Epithelial cell of proximal tubule (primary cell): ENCODE measurements around the gene MFSD11. TPM values are rescaled to one million over a fixed set of nuclear protein-coding genes. Genes with fewer than 3 reads are reported as not detected.
A peak's percentile ranks its signal among the peaks of the same experiment; 100 is the strongest.
"Not testable (repeated sequence)": the region's sequence is repeated elsewhere in the genome, so short reads cannot be mapped to it uniquely, and the experiment has no call there.

Experiments used
- DNase-seq: peaks from one replicate; pipeline ENCODE4 v3.0.0-alpha.2; 2011; ENCODE audit warnings: low read depth
- H3K4me3 ChIP-seq: 2 replicates; pipeline ENCODE4 v1.5.1; 2011; ENCODE audit warnings: low read depth, mild to moderate bottlenecking, low read length
- total RNA-seq: library from RNA; depleted of rRNA; stranded (reverse); fragments of >200 nt; gene quantifications from 2 replicates; pipeline ENCODE4 v1.2.3, GENCODE V29; 2015
- TF ChIP-seq, protein P1 (sequence below): conservative IDR thresholded peaks from 2 replicates; pipeline ENCODE4 v1.5.1; 2012; ENCODE audit warnings: low read depth, mild to moderate bottlenecking, low read length

The MFSD11 gene
- total RNA-seq, 1 donor from 2014 or later: 13.5 TPM

DNA sequence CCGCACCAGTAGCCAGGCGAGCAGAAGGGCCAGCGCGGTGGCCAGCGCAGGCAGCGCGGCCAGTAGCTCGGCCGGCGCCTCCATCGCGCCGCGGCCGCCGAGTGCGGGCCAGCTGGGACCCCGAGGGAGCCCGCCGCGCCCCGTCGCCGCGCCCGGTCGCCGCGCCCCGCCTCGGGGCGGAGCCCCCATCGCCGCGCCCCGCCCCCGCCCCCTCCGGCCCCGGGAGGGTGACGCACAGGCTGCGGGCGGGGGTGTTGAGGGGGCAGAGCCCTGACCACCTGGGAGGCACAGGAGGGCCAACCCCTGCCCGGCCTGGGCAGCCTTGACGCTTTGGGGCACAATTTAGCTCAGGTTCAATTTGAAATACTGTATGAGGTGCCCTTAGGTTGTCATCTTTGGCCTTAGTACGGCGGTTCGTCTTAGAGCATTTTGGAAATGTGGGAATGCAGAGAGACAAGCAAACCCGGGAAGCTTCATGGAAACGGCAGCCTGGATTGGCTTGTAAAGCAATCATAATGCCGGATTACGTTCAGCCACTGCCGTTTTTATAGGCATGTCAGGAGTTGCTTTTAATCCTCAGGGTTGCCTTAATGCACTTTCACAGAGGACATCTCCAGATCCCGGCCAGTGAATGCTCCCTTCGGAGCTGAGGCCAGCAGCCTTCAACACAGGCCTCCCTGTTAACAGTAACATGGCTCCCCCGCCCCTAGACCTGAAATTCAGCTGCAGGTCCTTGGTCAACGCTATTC lies 26.9 kb upstream of the MFSD11 start, which contains the start of gene MXRA7:
TSS of gene MXRA7 (minus strand) at position 103 of the 749 bp plus-strand sequence. CDS start at position 84, 19 bp downstream.
- H3K4me3 ChIP-seq: peak within 1 kb of the TSS; percentile 73
- DNase-seq: no peak
- TF ChIP-seq, protein P1, sequence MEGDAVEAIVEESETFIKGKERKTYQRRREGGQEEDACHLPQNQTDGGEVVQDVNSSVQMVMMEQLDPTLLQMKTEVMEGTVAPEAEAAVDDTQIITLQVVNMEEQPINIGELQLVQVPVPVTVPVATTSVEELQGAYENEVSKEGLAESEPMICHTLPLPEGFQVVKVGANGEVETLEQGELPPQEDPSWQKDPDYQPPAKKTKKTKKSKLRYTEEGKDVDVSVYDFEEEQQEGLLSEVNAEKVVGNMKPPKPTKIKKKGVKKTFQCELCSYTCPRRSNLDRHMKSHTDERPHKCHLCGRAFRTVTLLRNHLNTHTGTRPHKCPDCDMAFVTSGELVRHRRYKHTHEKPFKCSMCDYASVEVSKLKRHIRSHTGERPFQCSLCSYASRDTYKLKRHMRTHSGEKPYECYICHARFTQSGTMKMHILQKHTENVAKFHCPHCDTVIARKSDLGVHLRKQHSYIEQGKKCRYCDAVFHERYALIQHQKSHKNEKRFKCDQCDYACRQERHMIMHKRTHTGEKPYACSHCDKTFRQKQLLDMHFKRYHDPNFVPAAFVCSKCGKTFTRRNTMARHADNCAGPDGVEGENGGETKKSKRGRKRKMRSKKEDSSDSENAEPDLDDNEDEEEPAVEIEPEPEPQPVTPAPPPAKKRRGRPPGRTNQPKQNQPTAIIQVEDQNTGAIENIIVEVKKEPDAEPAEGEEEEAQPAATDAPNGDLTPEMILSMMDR: no peak

DNA sequence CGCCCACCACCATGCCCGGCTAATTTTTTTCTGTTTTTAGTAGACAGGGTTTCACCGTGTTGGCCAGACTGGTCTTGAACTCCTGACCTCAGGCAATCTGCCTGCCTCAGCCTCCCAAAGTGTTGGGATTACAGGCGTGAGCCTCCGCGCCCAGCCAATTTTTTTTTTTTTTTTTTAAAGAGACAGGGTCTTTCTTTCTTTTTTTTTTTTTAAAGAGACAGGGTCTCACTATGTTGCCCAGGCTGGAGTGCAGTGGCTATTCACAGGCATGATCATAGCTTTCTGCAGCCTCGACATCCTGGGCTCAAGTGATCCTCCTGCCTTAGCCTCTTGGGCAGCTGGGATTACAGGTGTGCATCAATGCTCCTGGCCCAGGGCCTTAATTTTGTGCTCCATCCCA lies 25.6 kb upstream of the MFSD11 start:
- not testable (repeated sequence) for H3K4me3 ChIP-seq, DNase-seq

DNA sequence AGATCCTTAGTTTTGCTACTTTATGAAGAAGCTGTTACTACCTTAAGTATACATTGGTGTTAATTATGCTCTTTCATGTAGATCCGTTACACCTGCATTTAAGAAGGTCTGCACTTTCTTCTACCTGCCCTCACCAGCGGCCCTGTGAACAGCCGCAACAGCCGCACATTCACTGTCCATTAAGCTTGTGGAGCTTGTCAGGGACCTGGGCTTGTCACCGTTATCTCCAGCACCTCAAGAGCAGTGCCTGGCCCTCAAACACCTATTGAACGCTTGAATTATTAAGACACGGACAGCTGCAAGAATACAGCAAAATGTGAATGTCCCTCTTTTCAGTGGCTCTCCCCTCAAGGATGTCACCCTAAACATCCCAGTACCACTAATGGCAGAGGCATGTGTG lies 24.2 kb upstream of the MFSD11 start:
- TF ChIP-seq, protein P1: no peak

DNA sequence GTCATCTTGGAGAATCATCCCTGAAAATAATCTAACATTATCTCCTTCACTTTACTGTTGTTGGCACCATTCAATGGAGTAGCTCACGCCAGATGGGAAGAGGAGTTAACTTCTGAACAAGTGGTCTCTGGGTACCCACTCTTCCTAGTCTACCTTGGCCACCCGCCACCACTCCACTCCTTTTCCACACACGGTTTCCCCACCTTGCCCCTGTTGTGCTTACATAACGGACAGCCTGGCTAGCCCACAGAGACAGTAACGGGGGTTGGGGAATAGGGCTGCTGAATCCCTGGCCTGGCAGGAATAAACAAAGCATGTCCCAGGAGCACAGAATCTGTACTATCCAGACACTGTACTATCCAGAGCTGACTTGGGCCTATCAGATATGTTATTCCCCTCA lies 23.6 kb upstream of the MFSD11 start:
- H3K4me3 ChIP-seq: no peak overlapping the region
- DNase-seq: no peak
- TF ChIP-seq, protein P1: no peak

More for the DNA sequence above, 24.2 kb upstream of the MFSD11 start:
- H3K4me3 ChIP-seq: no peak overlapping the region
- no peak for DNase-seq

DNA sequence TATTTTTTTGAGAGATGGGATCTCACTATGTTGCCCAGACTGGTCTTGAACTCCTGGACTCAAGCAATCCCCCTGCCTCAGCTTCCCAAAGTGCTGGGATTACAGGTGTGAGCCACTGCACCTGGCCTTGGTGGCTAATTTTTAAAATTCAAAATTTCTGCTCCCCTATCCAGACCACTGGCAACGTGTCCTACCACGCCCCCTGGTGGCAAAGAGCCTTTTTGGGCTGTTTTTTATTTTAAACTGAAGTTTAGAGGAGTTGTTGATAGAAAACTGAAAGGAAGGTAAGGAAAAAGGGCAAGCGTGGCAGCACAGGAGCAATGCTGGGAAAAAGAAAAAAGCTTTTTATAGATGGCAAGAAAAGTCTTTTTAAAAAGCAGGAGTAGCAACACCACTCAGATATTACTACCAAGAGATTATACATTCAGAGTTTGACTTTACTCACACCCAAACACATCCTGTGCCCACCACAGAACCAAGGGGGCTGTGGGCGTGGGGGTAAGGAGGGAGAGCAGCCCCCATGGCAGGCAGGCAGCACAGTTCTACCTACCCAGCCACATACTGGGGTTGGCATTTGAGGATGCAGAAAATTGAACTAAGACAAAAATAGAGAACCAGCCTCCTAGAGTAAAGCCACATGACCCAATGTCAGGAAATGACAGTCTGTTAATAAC lies 23.0 kb upstream of the MFSD11 start:
- DNase-seq: no peak
- no peak overlapping the region for H3K4me3 ChIP-seq
- TF ChIP-seq, protein P1: peak; percentile 80

DNA sequence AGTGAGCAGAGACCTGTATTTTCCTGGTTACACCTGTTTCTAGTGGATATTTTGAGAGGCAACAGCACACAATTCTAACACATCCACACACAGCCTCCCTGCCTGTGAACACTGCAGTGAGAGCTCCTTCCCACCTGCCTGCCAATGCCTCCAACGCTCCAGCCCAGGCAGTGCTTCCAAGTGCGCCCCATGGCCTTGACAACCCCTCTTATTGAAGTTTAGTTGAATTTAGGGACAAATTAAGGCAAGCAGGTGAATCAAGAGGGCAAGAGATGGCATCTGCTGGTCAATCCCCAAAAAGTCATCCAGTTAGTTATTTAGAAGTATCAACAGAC lies 22.5 kb upstream of the MFSD11 start:
- no peak overlapping the region for H3K4me3 ChIP-seq
- DNase-seq: no peak
- TF ChIP-seq, protein P1: no peak

DNA sequence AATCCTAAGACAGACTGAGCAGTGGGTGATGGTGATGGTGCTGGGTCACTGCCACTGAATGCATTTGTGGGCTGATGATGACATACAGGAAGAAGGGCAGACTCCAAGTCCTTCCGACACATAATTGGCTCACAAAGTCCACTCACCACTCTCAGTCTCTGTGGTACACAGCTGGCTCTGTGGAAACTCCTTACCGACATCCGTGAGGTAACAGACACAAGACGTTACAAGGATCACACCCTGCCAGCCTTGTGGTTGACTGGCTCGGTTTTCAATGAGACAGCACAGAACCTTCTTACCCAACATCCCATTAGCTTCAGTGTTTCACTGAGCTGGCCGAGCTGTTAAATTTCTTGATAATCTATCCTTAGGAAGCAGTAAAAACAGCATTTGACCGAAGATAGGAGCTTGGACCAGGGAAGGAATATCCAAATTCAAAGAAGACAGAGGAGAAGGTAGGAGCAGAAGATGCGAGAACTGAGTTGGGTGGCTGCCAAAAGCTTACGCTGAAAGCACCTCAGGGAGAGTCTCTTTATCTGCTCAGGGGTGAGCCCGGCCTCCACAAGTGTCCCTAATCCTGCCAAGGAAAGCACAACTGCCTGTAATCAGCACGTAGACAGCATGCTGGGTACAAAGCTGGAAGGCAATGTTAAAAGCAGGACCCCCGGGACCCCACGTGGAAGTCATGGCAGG lies 21.6 kb upstream of the MFSD11 start:
- TF ChIP-seq, protein P1: no peak
- DNase-seq: no peak
- H3K4me3 ChIP-seq: no peak overlapping the region
